NCI-H510A treated with DMSO at 0.1 percent for 48 hours (cell line): ENCODE measurements around the gene DENND6A.
"Not testable (repeated sequence)": the region's sequence is repeated elsewhere in the genome, so short reads cannot be mapped to it uniquely, and the experiment has no call there.

Experiments used
- DNase-seq: peaks from one replicate; lab custom pipeline; 2025; lab: John Stamatoyannopoulos, UW

The DENND6A gene

GRCh38 chr3:57694146-57694545 is 1.3 kb upstream of the DENND6A start:
- no peak for DNase-seq

GRCh38 chr3:57692133-57692395 is 813 bp downstream of the DENND6A start:
- not testable (repeated sequence) for DNase-seq

GRCh38 chr3:57691411-57692132 is 1.3 kb downstream of the DENND6A start:
- DNase-seq: peak; percentile 34

- no peak for DNase-seq
These were observed 3.4 kb downstream of the DENND6A start for GRCh38 chr3:57689367-57690053.

GRCh38 chr3:57688291-57688690 is 4.6 kb downstream of the DENND6A start:
- no peak for DNase-seq

- no peak for DNase-seq
These were observed 9.6 kb downstream of the DENND6A start for GRCh38 chr3:57683286-57683685.

- DNase-seq: no peak
These were observed 10.6 kb downstream of the DENND6A start for GRCh38 chr3:57682284-57682683.

GRCh38 chr3:57681691-57682090 is 11.2 kb downstream of the DENND6A start:
- DNase-seq: no peak

- DNase-seq: no peak
These were observed 12.8 kb downstream of the DENND6A start for GRCh38 chr3:57680046-57680445.

- DNase-seq: no peak
These were observed 17.3 kb downstream of the DENND6A start for GRCh38 chr3:57675530-57675929.

- DNase-seq: no peak
These were observed 19.7 kb downstream of the DENND6A start for GRCh38 chr3:57673156-57673555.

GRCh38 chr3:57670543-57670942 is 22.3 kb downstream of the DENND6A start:
- no peak for DNase-seq

- DNase-seq: no peak
These were observed 31.5 kb downstream of the DENND6A start for GRCh38 chr3:57661404-57661803.

- DNase-seq: no peak
These were observed 33.0 kb downstream of the DENND6A start for GRCh38 chr3:57659806-57660439.

GRCh38 chr3:57659004-57659673 is 33.7 kb downstream of the DENND6A start:
- no peak for DNase-seq

- DNase-seq: no peak
These were observed 34.3 kb downstream of the DENND6A start for GRCh38 chr3:57658536-57658935.

- DNase-seq: no peak
These were observed 37.1 kb downstream of the DENND6A start for GRCh38 chr3:57655727-57656126.

GRCh38 chr3:57654267-57654666 is 38.6 kb downstream of the DENND6A start:
- DNase-seq: no peak

GRCh38 chr3:57652203-57652602 is 40.7 kb downstream of the DENND6A start:
- no peak for DNase-seq

- no peak for DNase-seq
These were observed 45.5 kb downstream of the DENND6A start for GRCh38 chr3:57647292-57647940.

GRCh38 chr3:57646723-57647122 is 46.2 kb downstream of the DENND6A start:
- no peak for DNase-seq

GRCh38 chr3:57644740-57645139 is 48.1 kb downstream of the DENND6A start:
- no peak for DNase-seq
